ENCODE data around the gene GDPGP1.

DNA sequence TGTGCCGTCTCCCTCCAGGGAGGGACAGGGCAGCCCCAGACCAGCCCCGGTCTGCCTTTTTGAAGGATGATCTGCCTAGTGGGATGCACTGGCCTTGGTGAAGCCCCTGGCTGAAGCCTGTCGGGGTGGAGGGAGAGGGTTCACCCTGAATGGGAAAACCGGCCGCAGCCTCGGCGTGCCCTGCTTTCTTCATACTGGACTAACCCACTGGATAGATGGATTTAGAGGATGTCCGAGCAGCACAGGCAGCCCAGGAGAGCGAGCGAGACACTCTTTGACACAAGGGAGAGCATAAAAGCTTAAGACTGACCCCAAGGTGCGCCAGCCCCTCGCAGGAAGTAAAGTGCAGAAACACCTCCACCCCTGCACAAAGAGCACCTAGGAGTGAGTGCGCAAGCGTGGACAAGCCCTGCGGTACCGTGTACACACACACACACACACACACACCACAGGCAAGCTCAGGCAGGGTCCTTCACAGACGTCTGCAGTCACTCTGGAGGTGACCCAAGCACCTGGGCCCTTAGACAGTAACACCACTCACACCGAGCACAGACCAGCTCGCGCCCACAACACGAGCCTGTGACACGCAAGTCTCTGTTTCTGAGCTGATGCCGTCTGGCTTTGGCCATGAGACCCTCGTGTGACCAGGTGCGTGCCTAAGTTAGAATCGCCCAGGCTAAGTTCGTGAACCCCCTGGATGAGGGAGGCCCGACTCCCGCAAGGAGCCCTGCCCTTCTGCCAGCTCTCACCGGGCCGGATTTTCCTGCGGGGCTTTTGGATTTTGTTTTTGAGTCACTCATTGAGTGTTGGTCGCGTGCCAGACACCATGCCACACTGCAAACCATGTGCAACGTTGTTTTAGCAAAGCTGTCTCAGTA, 21.5 kb upstream of the GDPGP1 start:
- no peak for TF ChIP-seq TAF1 (IDR thresholded peaks at IDR 0.05; ENCODE audit: low read depth, low read length)
- no peak for TF ChIP-seq POLR2A (IDR thresholded peaks at IDR 0.05; ENCODE audit: low read depth, low read length)
- TF ChIP-seq SPI1 (IDR thresholded peaks at IDR 0.05; ENCODE audit: low read depth, low read length), result no peak
- no peak for TF ChIP-seq POLR2AphosphoS5 (IDR thresholded peaks at IDR 0.05; ENCODE audit: low read depth, low read length)
- TF ChIP-seq POU2F2 (IDR thresholded peaks at IDR 0.05; ENCODE audit: low read depth, low read length), result no peak
- TF ChIP-seq PAX5 (IDR thresholded peaks at IDR 0.05; ENCODE audit: insufficient read depth, low read length, severe bottlenecking), result no peak
